ENCODE data around the gene CLCF1.
A peak's percentile ranks its signal among the peaks of the same experiment; 100 is the strongest.
"Not testable (repeated sequence)": the region's sequence is repeated elsewhere in the genome, so short reads cannot be mapped to it uniquely, and the experiment has no call there.

The CLCF1 gene

GRCh38 chr11:67408437-67409200 is 35.2 kb upstream of the CLCF1 start:
- DNase-seq: no peak

- DNase-seq: no peak
Measured at GRCh38 chr11:67407688-67408163, 34.3 kb upstream of the CLCF1 start.

GRCh38 chr11:67406969-67407687 is 33.7 kb upstream of the CLCF1 start:
- DNase-seq: no peak

GRCh38 chr11:67406420-67406968 is 33.1 kb upstream of the CLCF1 start:
- DNase-seq: no peak

- DNase-seq: no peak
Measured at GRCh38 chr11:67405688-67406339, 32.4 kb upstream of the CLCF1 start.

GRCh38 chr11:67405196-67405567 is 31.8 kb upstream of the CLCF1 start:
- DNase-seq: no peak

- no peak for DNase-seq
Measured at GRCh38 chr11:67404515-67405195, 31.3 kb upstream of the CLCF1 start.

- not testable (repeated sequence) for DNase-seq
Measured at GRCh38 chr11:67403085-67403484, 29.7 kb upstream of the CLCF1 start.

GRCh38 chr11:67402192-67402839 is 28.9 kb upstream of the CLCF1 start:
- not testable (repeated sequence) for DNase-seq

GRCh38 chr11:67401495-67402191 is 28.2 kb upstream of the CLCF1 start, which contains the start of gene PPP1CA:
Gene PPP1CA, minus strand, starts transcription at chr11:67401858. Its CDS starts 76 bp downstream, at chr11:67401782.
- peak; percentile 88 for DNase-seq

- no peak for DNase-seq
Measured at GRCh38 chr11:67400942-67401494, 27.6 kb upstream of the CLCF1 start.

GRCh38 chr11:67400251-67400941 is 27.0 kb upstream of the CLCF1 start:
- DNase-seq: no peak

- DNase-seq: no peak
Measured at GRCh38 chr11:67398661-67399563, 25.5 kb upstream of the CLCF1 start.

- DNase-seq: no peak
Measured at GRCh38 chr11:67397986-67398660, 24.7 kb upstream of the CLCF1 start.

- DNase-seq: no peak
Measured at GRCh38 chr11:67397536-67397935, 24.1 kb upstream of the CLCF1 start.

- no peak for DNase-seq
Measured at GRCh38 chr11:67396587-67397389, 23.4 kb upstream of the CLCF1 start.

GRCh38 chr11:67396259-67396581 is 22.8 kb upstream of the CLCF1 start:
- DNase-seq: no peak
